Right atrium auricular region (tissue), 2 donors: ENCODE results near the gene RINL. TPM values are rescaled to one million over a fixed set of nuclear protein-coding genes. Genes with fewer than 3 reads are reported as not detected.

Source experiments
- DNase-seq: peaks from one replicate; pipeline ENCODE4 v3.0.0-alpha.2; 2019; ENCODE audit warnings: low spot score
- H3K27ac ChIP-seq, 2 donors: fragments of 200-600 bp; sonication (generic); 1 replicate in 1 of 2; 2 replicates in 1 of 2; pipeline ENCODE4 v1.5.1; 2016 to 2019
- H3K27me3 ChIP-seq, 2 donors: fragments of 200-600 bp; sonication (generic); one replicate each; pipeline versions ENCODE4 v1.5.1 to v1.6.0; 2017 to 2019
- H3K36me3 ChIP-seq: fragments of 200-600 bp; sonication (generic); one replicate; pipeline ENCODE4 v1.5.1; 2016
- H3K4me1 ChIP-seq, 2 donors: fragments of 200-600 bp; sonication (generic); one replicate each; pipeline versions ENCODE4 v1.5.1 to v1.6.0; 2017 to 2019
- H3K4me3 ChIP-seq, 2 donors: fragments of 200-600 bp; sonication (generic); 1 replicate in 1 of 2; 2 replicates in 1 of 2; pipeline ENCODE4 v1.5.1; 2017 to 2019; ENCODE audit warnings: mild to moderate bottlenecking in 1 of 2, moderate library complexity in 1 of 2
- H3K9me3 ChIP-seq, 2 donors: fragments of 200-600 bp; sonication (generic); one replicate each; pipeline ENCODE4 v1.5.1; 2019
- CTCF ChIP-seq, 2 donors: fragments of 200-600 bp; sonication (generic); IDR thresholded peaks; one replicate each; pipeline ENCODE4 v1.5.1; 2019; ENCODE audit warnings: antibody characterized with exemption in 2 of 2
- total RNA-seq, 2 donors: library from RNA; depleted of rRNA; stranded (reverse); fragments of >200 nt; gene quantifications; one replicate each; pipeline ENCODE4 v1.1.0, GENCODE V29; 2016

RINL gene
- total RNA-seq, 2 donors from 2014 or later: 3.3 to 5.5 TPM

GRCh38 chr19:38850976-38851621, 27.0 kb downstream of the RINL start:
- peaks cover 0 to 47% of the 10 kb centered on the region in 2 donors for H3K4me1 ChIP-seq
- peak overlapping the region; percentile 96 to 99 for H3K27ac ChIP-seq
- H3K4me3 ChIP-seq: peak overlapping the region; percentile 72 to 79
- DNase-seq: no peak
- H3K9me3 ChIP-seq: no peaks in the 10 kb centered on the region
- TF ChIP-seq CTCF (IDR thresholded peaks at IDR 0.05): no peak
- H3K27me3 ChIP-seq: no peaks in the 10 kb centered on the region
- H3K36me3 ChIP-seq: peaks cover 23% of the 10 kb centered on the region

- Histone ChIP-seq H3K27me3 (no peaks in the 10 kb centered on the region), H3K9me3 (no peaks in the 10 kb centered on the region), H3K4me1 (peaks cover 0 to 53% of the 10 kb centered on the region in 2 donors), H3K27ac (peak overlapping the region; percentile 96 to 99), H3K4me3 (peak overlapping the region; percentile 72 to 79), H3K36me3 (peaks cover 29% of the 10 kb centered on the region)
- TF ChIP-seq CTCF (IDR thresholded peaks at IDR 0.05): no peak
- DNase-seq: peak; percentile 100
Measured at GRCh38 chr19:38850436-38850975, 27.6 kb downstream of the RINL start.

GRCh38 chr19:38849860-38850435, 28.1 kb downstream of the RINL start, which contains the start of gene HNRNPL:
TSS of gene HNRNPL (minus strand) at chr19:38849986. CDS start at chr19:38849966, 20 bp downstream.
- H3K27me3 ChIP-seq: no peaks in the 10 kb centered on the region
- H3K27ac ChIP-seq: peak within 1 kb of the TSS; percentile 100
- peak within 1 kb of the TSS; percentile 85 to 100 for H3K4me3 ChIP-seq
- peaks cover 35% of the 10 kb centered on the region for H3K36me3 ChIP-seq
- no peak for DNase-seq
- H3K4me1 ChIP-seq: peaks cover 0 to 55% of the 10 kb centered on the region in 2 donors
- TF ChIP-seq CTCF (IDR thresholded peaks at IDR 0.05): peak; percentile 17 to 48
- H3K9me3 ChIP-seq: no peaks in the 10 kb centered on the region

- H3K4me3 ChIP-seq: peak overlapping the region; percentile 85 to 100
- no peaks in the 10 kb centered on the region for H3K9me3 ChIP-seq
- DNase-seq: peak; percentile 96
- peaks cover 41% of the 10 kb centered on the region for H3K36me3 ChIP-seq
- peaks cover 0 to 55% of the 10 kb centered on the region in 2 donors for H3K4me1 ChIP-seq
- H3K27me3 ChIP-seq: no peaks in the 10 kb centered on the region
- TF ChIP-seq CTCF (IDR thresholded peaks at IDR 0.05): no peak
- peak overlapping the region; percentile 100 for H3K27ac ChIP-seq
Measured at GRCh38 chr19:38849147-38849859, 28.8 kb downstream of the RINL start.

GRCh38 chr19:38848299-38849146, 29.6 kb downstream of the RINL start:
- Histone ChIP-seq H3K36me3 (peaks cover 49% of the 10 kb centered on the region), H3K9me3 (no peaks in the 10 kb centered on the region), H3K4me3 (peak overlapping the region; percentile 85 to 100), H3K27ac (peak overlapping the region; percentile 100), H3K27me3 (no peaks in the 10 kb centered on the region), H3K4me1 (peaks cover 0 to 55% of the 10 kb centered on the region in 2 donors)
- no peak for TF ChIP-seq CTCF (IDR thresholded peaks at IDR 0.05)
- no peak for DNase-seq
